Adrenal gland (tissue), 5 donors: Measurements from ENCODE around the gene ARHGEF33.

Experiments used
- POLR2A ChIP-seq, 2 donors: fragments of 450-650 bp; IDR thresholded peaks; one replicate each; pipeline ENCODE4 v1.6.1; 2017; ENCODE audit warnings: antibody characterized with exemption in 2 of 2, mild to moderate bottlenecking in 2 of 2, moderate library complexity in 1 of 2
- TF ChIP-seq, protein P1 (sequence below), 6 experiments: fragments of 450-650 bp in 4 of 6; fragments of 200-600 bp in 2 of 6; sonication (generic) in 1 of 6; IDR thresholded peaks; 1 replicate in 5 of 6; 2 replicates in 1 of 6; pipeline versions ENCODE4 v1.5.1 to v1.8.0; 2016 to 2021; ENCODE audit warnings: antibody characterized with exemption in 6 of 6, mild to moderate bottlenecking in 2 of 6, moderate library complexity in 1 of 6
- donor health status: DM: no; HTN: no; CAD: no.

DNA sequence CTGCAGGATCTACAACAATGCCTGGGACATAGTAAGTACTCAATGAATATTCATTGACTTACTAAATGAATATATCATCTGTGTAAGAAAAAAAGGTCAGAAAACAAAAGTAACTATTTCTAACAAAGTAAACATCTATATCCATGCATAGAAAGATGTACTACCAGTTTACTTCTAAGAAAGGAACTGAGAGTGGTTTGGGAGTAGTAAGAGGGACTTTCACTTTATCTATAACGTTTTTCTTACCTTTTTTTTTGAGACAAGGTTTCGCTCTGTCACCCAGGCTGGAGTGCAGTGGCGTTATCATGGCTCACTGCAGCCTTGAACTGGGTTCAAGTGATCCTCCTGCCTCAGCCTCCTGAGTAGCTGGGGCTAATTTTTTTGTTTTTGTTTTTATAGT is 39.6 kb upstream of the ARHGEF33 start:
- no peak for TF ChIP-seq POLR2A (IDR thresholded peaks at IDR 0.05)
- TF ChIP-seq, protein P1, sequence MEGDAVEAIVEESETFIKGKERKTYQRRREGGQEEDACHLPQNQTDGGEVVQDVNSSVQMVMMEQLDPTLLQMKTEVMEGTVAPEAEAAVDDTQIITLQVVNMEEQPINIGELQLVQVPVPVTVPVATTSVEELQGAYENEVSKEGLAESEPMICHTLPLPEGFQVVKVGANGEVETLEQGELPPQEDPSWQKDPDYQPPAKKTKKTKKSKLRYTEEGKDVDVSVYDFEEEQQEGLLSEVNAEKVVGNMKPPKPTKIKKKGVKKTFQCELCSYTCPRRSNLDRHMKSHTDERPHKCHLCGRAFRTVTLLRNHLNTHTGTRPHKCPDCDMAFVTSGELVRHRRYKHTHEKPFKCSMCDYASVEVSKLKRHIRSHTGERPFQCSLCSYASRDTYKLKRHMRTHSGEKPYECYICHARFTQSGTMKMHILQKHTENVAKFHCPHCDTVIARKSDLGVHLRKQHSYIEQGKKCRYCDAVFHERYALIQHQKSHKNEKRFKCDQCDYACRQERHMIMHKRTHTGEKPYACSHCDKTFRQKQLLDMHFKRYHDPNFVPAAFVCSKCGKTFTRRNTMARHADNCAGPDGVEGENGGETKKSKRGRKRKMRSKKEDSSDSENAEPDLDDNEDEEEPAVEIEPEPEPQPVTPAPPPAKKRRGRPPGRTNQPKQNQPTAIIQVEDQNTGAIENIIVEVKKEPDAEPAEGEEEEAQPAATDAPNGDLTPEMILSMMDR (IDR thresholded peaks at IDR 0.05): no peak
